Esophagus squamous epithelium (tissue), 5 donors: Measurements from ENCODE around the gene ANKRD39. TPM values are rescaled to one million over a fixed set of nuclear protein-coding genes. Genes with fewer than 3 reads are reported as not detected.

Experiments used
- DNase-seq: peaks from one replicate; lab custom pipeline; 2025; lab: John Stamatoyannopoulos, UW
- H3K27ac ChIP-seq, 4 donors: fragments of 200-600 bp; sonication (generic); one replicate each; pipeline ENCODE4 v1.5.1; 2016 to 2019; ENCODE audit warnings: mild to moderate bottlenecking in 1 of 4
- H3K27me3 ChIP-seq, 4 donors: fragments of 200-600 bp; sonication (generic); 1 replicate in 3 of 4; 2 replicates in 1 of 4; pipeline versions ENCODE4 v1.5.1 to v1.6.0; 2017 to 2021; ENCODE audit warnings: antibody characterized with exemption in 1 of 4
- H3K36me3 ChIP-seq, 3 donors: fragments of 200-600 bp; sonication (generic); one replicate each; pipeline ENCODE4 v1.5.1; 2016 to 2019
- H3K4me1 ChIP-seq, 3 donors: fragments of 200-600 bp; sonication (generic); one replicate each; pipeline ENCODE4 v1.5.1; 2017 to 2019
- H3K4me3 ChIP-seq, 4 donors: fragments of 200-600 bp; sonication (generic); 1 replicate in 3 of 4; 2 replicates in 1 of 4; pipeline ENCODE4 v1.5.1; 2016 to 2019; ENCODE audit warnings: mild to moderate bottlenecking in 2 of 4, moderate library complexity in 1 of 4
- H3K9me3 ChIP-seq, 3 donors: fragments of 200-600 bp; sonication (generic); one replicate each; pipeline ENCODE4 v1.5.1; 2016 to 2019
- POLR2A ChIP-seq, 4 donors: fragments of 450-650 bp; IDR thresholded peaks; one replicate each; pipeline ENCODE4 v1.6.1; 2017; ENCODE audit warnings: antibody characterized with exemption in 4 of 4, mild to moderate bottlenecking in 4 of 4, moderate library complexity in 3 of 4
- WGBS, 2 donors: methylation state at CpG; one replicate each; pipeline ENCODE4 v1.1.5; 2018; 5-methylcytosine and 5-hydroxymethylcytosine counted together
- intact Hi-C: fragments of 100-400 bp; cut with DNase I; formaldehyde crosslinking; loops from one replicate; pipeline ENCODE4 v1.15.0; 2022
- total RNA-seq, 4 donors: library from RNA; depleted of rRNA; stranded (reverse); fragments of >200 nt; gene quantifications; one replicate each; pipeline ENCODE4 v1.1.0, GENCODE V29; 2016
- TF ChIP-seq, protein P1 (sequence below), 6 experiments: fragments of 450-650 bp in 4 of 6; fragments of 200-600 bp in 2 of 6; sonication (generic) in 2 of 6; IDR thresholded peaks; one replicate each; pipeline ENCODE4 v1.5.1; 2016 to 2019; ENCODE audit warnings: antibody characterized with exemption in 6 of 6, mild to moderate bottlenecking in 4 of 6, moderate library complexity in 4 of 6
- donor health status: DM: yes; HTN: yes; CAD: no.

ANKRD39 gene
- total RNA-seq, 4 donors from 2014 or later = 7.1 to 17.2 (median 14.0) TPM

DNA sequence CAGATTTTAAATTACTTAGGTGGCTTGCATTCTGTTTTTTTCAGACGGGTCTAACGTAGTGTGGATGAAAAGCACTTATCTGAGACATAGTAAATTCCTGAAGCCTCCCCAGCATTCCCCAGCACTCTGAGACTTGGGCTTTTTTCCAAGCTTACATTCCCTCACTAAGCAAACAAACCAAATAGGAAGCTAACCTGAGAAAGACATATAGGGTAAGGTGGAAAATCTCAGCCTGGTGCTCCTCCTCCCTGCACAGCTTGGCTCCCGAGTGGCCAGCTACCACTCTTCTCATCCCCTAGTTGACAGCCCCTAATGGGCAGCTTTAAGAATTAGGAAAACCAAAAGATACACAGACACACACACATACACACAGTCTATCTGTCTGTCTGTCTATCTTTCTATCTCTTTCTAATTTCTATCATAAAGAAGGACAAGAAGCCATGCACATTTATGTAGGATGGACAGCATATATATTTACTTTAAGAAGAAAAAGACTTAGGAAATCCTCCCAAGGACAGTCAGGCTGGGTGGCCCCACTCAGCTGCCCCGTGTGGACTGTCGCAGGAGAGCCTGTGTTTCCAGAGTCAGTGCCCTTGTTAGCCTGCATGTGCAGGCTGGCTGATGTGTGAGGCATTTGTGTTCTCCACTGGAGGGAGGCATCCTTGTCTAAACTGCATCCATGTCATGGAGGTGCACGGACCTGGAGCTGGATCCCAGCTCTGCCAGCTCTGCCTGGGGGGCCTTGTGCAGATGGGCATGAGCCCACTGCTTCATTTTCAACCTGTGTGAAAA is 33.5 kb downstream of the ANKRD39 start:
- Histone ChIP-seq H3K4me1 (peaks cover 7 to 40% (median 7%) of the 10 kb centered on the region in 3 donors), H3K36me3 (peaks cover 24 to 75% (median 25%) of the 10 kb centered on the region in 3 donors), H3K27me3 (no peaks in the 10 kb centered on the region), H3K4me3 (no peak overlapping the region), H3K27ac (no peak overlapping the region), H3K9me3 (no peaks in the 10 kb centered on the region)
- WGBS, 2 donors = 73 to 75% methylated on average over 5 to 6 of the region's 6 CpGs
- TF ChIP-seq, protein P1, sequence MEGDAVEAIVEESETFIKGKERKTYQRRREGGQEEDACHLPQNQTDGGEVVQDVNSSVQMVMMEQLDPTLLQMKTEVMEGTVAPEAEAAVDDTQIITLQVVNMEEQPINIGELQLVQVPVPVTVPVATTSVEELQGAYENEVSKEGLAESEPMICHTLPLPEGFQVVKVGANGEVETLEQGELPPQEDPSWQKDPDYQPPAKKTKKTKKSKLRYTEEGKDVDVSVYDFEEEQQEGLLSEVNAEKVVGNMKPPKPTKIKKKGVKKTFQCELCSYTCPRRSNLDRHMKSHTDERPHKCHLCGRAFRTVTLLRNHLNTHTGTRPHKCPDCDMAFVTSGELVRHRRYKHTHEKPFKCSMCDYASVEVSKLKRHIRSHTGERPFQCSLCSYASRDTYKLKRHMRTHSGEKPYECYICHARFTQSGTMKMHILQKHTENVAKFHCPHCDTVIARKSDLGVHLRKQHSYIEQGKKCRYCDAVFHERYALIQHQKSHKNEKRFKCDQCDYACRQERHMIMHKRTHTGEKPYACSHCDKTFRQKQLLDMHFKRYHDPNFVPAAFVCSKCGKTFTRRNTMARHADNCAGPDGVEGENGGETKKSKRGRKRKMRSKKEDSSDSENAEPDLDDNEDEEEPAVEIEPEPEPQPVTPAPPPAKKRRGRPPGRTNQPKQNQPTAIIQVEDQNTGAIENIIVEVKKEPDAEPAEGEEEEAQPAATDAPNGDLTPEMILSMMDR (IDR thresholded peaks at IDR 0.05) = no peak
- no peak for TF ChIP-seq POLR2A (IDR thresholded peaks at IDR 0.05)
- intact Hi-C loops = no loop called here
- no peak for DNase-seq

GRCh38 chr2:96823198-96823597 is 34.6 kb downstream of the ANKRD39 start:
- Histone ChIP-seq H3K27me3 (no peaks in the 10 kb centered on the region), H3K9me3 (no peaks in the 10 kb centered on the region), H3K4me1 (peaks cover 11 to 51% (median 18%) of the 10 kb centered on the region in 3 donors), H3K36me3 (peaks cover 16 to 73% (median 21%) of the 10 kb centered on the region in 3 donors), H3K27ac (peak overlapping the region in 1 of 4 donors; percentile 42), H3K4me3 (no peak overlapping the region)
- TF ChIP-seq POLR2A (IDR thresholded peaks at IDR 0.05) = no peak
- TF ChIP-seq, protein P1 (IDR thresholded peaks at IDR 0.05) = no peak
- DNase-seq = no peak
- WGBS, 2 donors = 75 to 80% methylated on average over 2 of the region's 11 CpGs
- intact Hi-C loops = no loop called here

DNA sequence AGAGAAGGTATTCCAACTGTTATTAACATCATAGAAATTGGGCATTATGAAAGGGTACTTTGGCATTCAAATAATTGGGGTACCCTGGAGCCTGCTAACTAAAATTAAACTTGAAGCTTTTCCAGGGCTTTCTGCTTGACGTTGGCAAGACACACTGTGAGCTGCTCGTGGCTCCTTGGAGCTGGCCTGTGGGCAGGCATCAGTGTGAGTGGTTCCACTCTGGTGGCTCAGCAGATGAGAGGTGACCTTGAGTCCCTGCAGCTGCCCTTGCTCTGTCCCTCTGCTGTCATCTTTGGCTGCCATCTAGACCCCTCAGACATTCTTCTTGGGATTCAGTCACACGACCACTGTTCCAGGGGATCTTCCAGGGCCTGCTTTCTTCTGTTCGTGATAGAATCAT is 35.0 kb downstream of the ANKRD39 start:
- TF ChIP-seq, protein P1 (IDR thresholded peaks at IDR 0.05) = no peak
- TF ChIP-seq POLR2A (IDR thresholded peaks at IDR 0.05) = no peak
- H3K27me3 ChIP-seq = no peaks in the 10 kb centered on the region
- H3K4me3 ChIP-seq = no peak overlapping the region
- peaks cover 13 to 55% (median 22%) of the 10 kb centered on the region in 3 donors for H3K4me1 ChIP-seq
- no peak for DNase-seq
- H3K9me3 ChIP-seq = no peaks in the 10 kb centered on the region
- intact Hi-C loops = no loop called here
- peaks cover 12 to 69% (median 17%) of the 10 kb centered on the region in 3 donors for H3K36me3 ChIP-seq
- H3K27ac ChIP-seq = peak overlapping the region in 1 of 4 donors; percentile 42
- WGBS, 2 donors = 58 to 76% methylated on average over 3 to 4 of the region's 4 CpGs

DNA sequence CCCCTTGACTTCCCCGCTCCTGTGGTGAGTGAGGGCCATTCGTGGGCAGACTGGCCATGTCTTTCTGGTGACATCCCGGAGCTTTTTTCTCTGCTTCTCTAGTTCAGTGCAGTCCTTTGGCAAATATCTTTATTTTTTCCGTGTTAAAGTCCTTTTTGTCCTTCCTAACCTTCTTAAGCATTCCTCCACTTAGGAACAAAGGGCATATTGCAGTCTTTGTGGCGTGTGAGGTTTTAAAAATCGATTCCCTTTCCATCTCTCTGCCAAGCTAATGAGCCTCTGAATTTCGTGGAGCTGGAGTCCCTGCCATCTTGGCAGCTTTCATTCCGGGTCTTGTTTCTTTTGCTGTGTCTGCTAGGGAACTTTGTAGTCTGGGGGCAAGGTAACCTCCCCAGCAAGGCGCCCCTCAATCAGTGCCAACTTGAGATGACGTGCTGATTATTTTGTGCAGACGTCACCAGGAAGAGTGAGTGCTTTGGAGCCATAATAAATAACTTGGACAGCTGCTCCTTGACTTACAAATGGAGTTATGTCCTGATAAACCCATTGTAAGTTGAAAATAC is 36.6 kb downstream of the ANKRD39 start:
- H3K9me3 ChIP-seq = no peaks in the 10 kb centered on the region
- no peak overlapping the region for H3K4me3 ChIP-seq
- peaks cover 23 to 64% (median 29%) of the 10 kb centered on the region in 3 donors for H3K4me1 ChIP-seq

More for the DNA sequence above, 36.6 kb downstream of the ANKRD39 start:
- no peak for TF ChIP-seq POLR2A (IDR thresholded peaks at IDR 0.05)
- TF ChIP-seq, protein P1 (IDR thresholded peaks at IDR 0.05) = no peak
- WGBS, 2 donors = 73% methylated on average over 10 to 11 of the region's 11 CpGs
- Histone ChIP-seq H3K27me3 (no peaks in the 10 kb centered on the region), H3K27ac (no peak overlapping the region), H3K36me3 (peaks cover 5 to 53% (median 6%) of the 10 kb centered on the region in 3 donors)
- DNase-seq = no peak
- intact Hi-C loops = no loop called here
